Activated CD4-positive, alpha-beta memory T cell treated with anti-CD3 and anti-CD28 coated beads for 36 hours (primary cell): ENCODE results near the gene OPRD1. TPM values are rescaled to one million over a fixed set of nuclear protein-coding genes. Genes with fewer than 3 reads are reported as not detected.

Source experiments
- CTCF ChIA-PET: fragments of 350-600 bp; sonication (Branson Sonifier 250); formaldehyde crosslinking; loops from one replicate; lab custom pipeline; 2021; ENCODE audit warnings: antibody characterized with exemption, inconsistent platforms; lab: Charles Lee
- POLR2A ChIA-PET: fragments of 350-600 bp; sonication (Branson Sonifier 250); formaldehyde crosslinking; loops from one replicate; lab custom pipeline; 2021; ENCODE audit warnings: antibody characterized with exemption; lab: Charles Lee
- DNase-seq: peaks from one replicate; pipeline ENCODE4 v3.0.0-alpha.2; 2020
- H3K27ac Mint-ChIP-seq: one replicate; pipeline ENCODE4 v1.8.0; 2021; ENCODE audit warnings: mixed read lengths
- H3K27me3 Mint-ChIP-seq: one replicate; pipeline ENCODE4 v1.8.0; 2021; ENCODE audit warnings: mixed read lengths
- H3K36me3 Mint-ChIP-seq: one replicate; pipeline ENCODE4 v1.8.0; 2021; ENCODE audit warnings: mixed read lengths
- H3K4me1 Mint-ChIP-seq: one replicate; pipeline ENCODE4 v1.8.0; 2021; ENCODE audit warnings: low read depth, mixed read lengths
- H3K4me3 Mint-ChIP-seq: one replicate; pipeline ENCODE4 v1.8.0; 2021; ENCODE audit warnings: mild to moderate bottlenecking, mixed read lengths
- H3K9me3 Mint-ChIP-seq: one replicate; pipeline ENCODE4 v1.8.0; 2021; ENCODE audit warnings: mixed read lengths
- intact Hi-C: fragments of 100-400 bp; cut with micrococcal nuclease; formaldehyde crosslinking; loops from one replicate; pipeline ENCODE4 v1.15.1; 2023
- total RNA-seq, 2 experiments: library from RNA; stranded (reverse); gene quantifications; one replicate each; pipeline ENCODE4 v1.2.3, GENCODE V29; 2021

OPRD1 gene
- total RNA-seq, 2 experiments from 2014 or later, result not detected

DNA sequence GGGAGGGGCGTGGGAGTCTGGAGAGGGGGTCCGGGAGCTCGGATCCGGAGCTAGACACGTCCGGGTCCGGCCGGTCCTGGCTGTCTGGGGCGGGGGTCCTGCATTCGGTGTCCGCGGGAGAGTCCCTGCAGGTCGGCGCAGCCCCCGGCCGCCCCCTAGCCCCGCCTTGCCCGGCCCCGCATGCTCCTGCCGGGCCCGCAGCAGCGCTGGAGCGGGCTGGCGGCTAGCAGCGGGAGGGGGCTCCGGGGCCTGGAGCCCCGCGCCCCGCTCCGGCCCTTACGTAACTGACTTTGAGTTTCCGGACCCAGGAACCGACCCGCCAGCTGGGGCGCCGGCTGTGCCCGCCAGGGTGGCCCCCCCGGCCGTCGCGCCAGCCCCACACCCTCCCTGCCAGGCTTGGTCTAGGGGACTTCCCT lies 75.5 kb downstream of the OPRD1 start:
- DNase-seq, result peak; percentile 53
- Mint-ChIP-seq H3K9me3 (no peaks in the 10 kb centered on the region), H3K4me3 (peak overlapping the region; percentile 94), H3K27me3 (no peaks in the 10 kb centered on the region), H3K4me1 (peaks cover 47% of the 10 kb centered on the region), H3K27ac (peak overlapping the region; percentile 91), H3K36me3 (peaks cover 1% of the 10 kb centered on the region)
- POLR2A ChIA-PET, result no interaction called here
- CTCF ChIA-PET, result interaction anchor here (0.9 to 1.9 kb wide), 7 partner anchors 11 to 151 kb away, joined by 3 to 9 read pairs (median 4); partner anchors contain the start of genes EPB41 and YTHDF2
- intact Hi-C loops, result loop anchor here (2.0 to 5.0 kb wide), 3 partner anchors 40 to 380 kb away; partner anchors contain the start of genes GMEB1 and RCC1

GRCh38 chr1:28887835-28888682 lies 76.1 kb downstream of the OPRD1 start:
- Mint-ChIP-seq H3K4me1 (peaks cover 45% of the 10 kb centered on the region), H3K36me3 (peaks cover 1% of the 10 kb centered on the region), H3K27ac (peak overlapping the region; percentile 89), H3K4me3 (peak overlapping the region; percentile 94), H3K27me3 (no peaks in the 10 kb centered on the region), H3K9me3 (no peaks in the 10 kb centered on the region)
- intact Hi-C loops, result loop anchor here (2.0 to 5.0 kb wide), 3 partner anchors 39 to 381 kb away; partner anchors contain the start of genes GMEB1 and RCC1
- DNase-seq, result no peak
- ChIA-PET CTCF (interaction anchor here (0.9 to 1.9 kb wide), 7 partner anchors 11 to 152 kb away, joined by 3 to 9 read pairs (median 4); partner anchors contain the start of genes EPB41 and YTHDF2), POLR2A (interaction anchor here (0.9 kb wide), 1 partner anchor 26 kb away, joined by 5 read pairs; the partner anchor contains the start of gene EPB41)

GRCh38 chr1:28888915-28889314 lies 76.9 kb downstream of the OPRD1 start:
- Mint-ChIP-seq H3K4me1 (peaks cover 48% of the 10 kb centered on the region), H3K9me3 (no peaks in the 10 kb centered on the region), H3K4me3 (no peak overlapping the region), H3K27me3 (no peaks in the 10 kb centered on the region), H3K27ac (no peak overlapping the region), H3K36me3 (peaks cover 5% of the 10 kb centered on the region)
- ChIA-PET CTCF (interaction anchor here (1.0 to 1.9 kb wide), 5 partner anchors 12 to 314 kb away, joined by 3 to 9 read pairs (median 4); no protein-coding TSS in a partner anchor), POLR2A (interaction anchor here (1.5 kb wide), 1 partner anchor 25 kb away, joined by 4 read pairs; the partner anchor contains the start of gene EPB41)
- intact Hi-C loops, result loop anchor here (5.0 kb wide), 2 partner anchors 38 to 382 kb away; partner anchors contain the start of gene RCC1
- no peak for DNase-seq

- ChIA-PET POLR2A (interaction anchor here (1.5 kb wide), 1 partner anchor 25 kb away, joined by 4 read pairs; the partner anchor contains the start of gene EPB41), CTCF (interaction anchor here (1.0 to 1.2 kb wide), 3 partner anchors 123 to 313 kb away, joined by 3 to 7 read pairs (median 4); no protein-coding TSS in a partner anchor)
- no peak for DNase-seq
- Mint-ChIP-seq H3K9me3 (no peaks in the 10 kb centered on the region), H3K27ac (no peak overlapping the region), H3K36me3 (peaks cover 5% of the 10 kb centered on the region), H3K4me1 (peaks cover 46% of the 10 kb centered on the region), H3K4me3 (no peak overlapping the region), H3K27me3 (no peaks in the 10 kb centered on the region)
- intact Hi-C loops, result loop anchor here (5.0 kb wide), 2 partner anchors 38 to 382 kb away; partner anchors contain the start of gene RCC1
These were observed 77.4 kb downstream of the OPRD1 start for GRCh38 chr1:28889357-28889756.

GRCh38 chr1:28890435-28890834 lies 78.5 kb downstream of the OPRD1 start:
- ChIA-PET POLR2A (interaction anchor here (0.7 kb wide), 1 partner anchor 24 kb away, joined by 4 read pairs; the partner anchor contains the start of gene EPB41), CTCF (interaction anchor here (1.0 to 2.2 kb wide), 4 partner anchors 8 to 144 kb away, joined by 3 to 16 read pairs (median 4); no protein-coding TSS in a partner anchor)
- intact Hi-C loops, result no loop called here
- Mint-ChIP-seq H3K4me3 (no peak overlapping the region), H3K4me1 (peaks cover 41% of the 10 kb centered on the region), H3K36me3 (peaks cover 5% of the 10 kb centered on the region), H3K27me3 (no peaks in the 10 kb centered on the region), H3K27ac (no peak overlapping the region), H3K9me3 (no peaks in the 10 kb centered on the region)
- DNase-seq, result no peak

- Mint-ChIP-seq H3K27me3 (no peaks in the 10 kb centered on the region), H3K9me3 (no peaks in the 10 kb centered on the region), H3K4me1 (peaks cover 38% of the 10 kb centered on the region), H3K27ac (no peak overlapping the region), H3K36me3 (peaks cover 5% of the 10 kb centered on the region), H3K4me3 (no peak overlapping the region)
- DNase-seq, result no peak
- POLR2A ChIA-PET, result interaction anchor here (0.7 kb wide), 1 partner anchor 23 kb away, joined by 4 read pairs; the partner anchor contains the start of gene EPB41
- intact Hi-C loops, result no loop called here
- CTCF ChIA-PET, result interaction anchor here (1.0 to 2.2 kb wide), 4 partner anchors 9 to 143 kb away, joined by 3 to 16 read pairs (median 4); no protein-coding TSS in a partner anchor
These were observed 78.9 kb downstream of the OPRD1 start for GRCh38 chr1:28890836-28891235.

- DNase-seq, result no peak
- Mint-ChIP-seq H3K36me3 (peaks cover 5% of the 10 kb centered on the region), H3K27ac (no peak overlapping the region), H3K27me3 (no peaks in the 10 kb centered on the region), H3K9me3 (no peaks in the 10 kb centered on the region), H3K4me1 (peaks cover 35% of the 10 kb centered on the region), H3K4me3 (no peak overlapping the region)
- intact Hi-C loops, result no loop called here
- POLR2A ChIA-PET, result interaction anchor here (0.7 kb wide), 1 partner anchor 23 kb away, joined by 4 read pairs; the partner anchor contains the start of gene EPB41
- CTCF ChIA-PET, result interaction anchor here (1.0 to 2.2 kb wide), 4 partner anchors 9 to 143 kb away, joined by 3 to 16 read pairs (median 4); no protein-coding TSS in a partner anchor
These were observed 79.3 kb downstream of the OPRD1 start for GRCh38 chr1:28891256-28891655.

DNA sequence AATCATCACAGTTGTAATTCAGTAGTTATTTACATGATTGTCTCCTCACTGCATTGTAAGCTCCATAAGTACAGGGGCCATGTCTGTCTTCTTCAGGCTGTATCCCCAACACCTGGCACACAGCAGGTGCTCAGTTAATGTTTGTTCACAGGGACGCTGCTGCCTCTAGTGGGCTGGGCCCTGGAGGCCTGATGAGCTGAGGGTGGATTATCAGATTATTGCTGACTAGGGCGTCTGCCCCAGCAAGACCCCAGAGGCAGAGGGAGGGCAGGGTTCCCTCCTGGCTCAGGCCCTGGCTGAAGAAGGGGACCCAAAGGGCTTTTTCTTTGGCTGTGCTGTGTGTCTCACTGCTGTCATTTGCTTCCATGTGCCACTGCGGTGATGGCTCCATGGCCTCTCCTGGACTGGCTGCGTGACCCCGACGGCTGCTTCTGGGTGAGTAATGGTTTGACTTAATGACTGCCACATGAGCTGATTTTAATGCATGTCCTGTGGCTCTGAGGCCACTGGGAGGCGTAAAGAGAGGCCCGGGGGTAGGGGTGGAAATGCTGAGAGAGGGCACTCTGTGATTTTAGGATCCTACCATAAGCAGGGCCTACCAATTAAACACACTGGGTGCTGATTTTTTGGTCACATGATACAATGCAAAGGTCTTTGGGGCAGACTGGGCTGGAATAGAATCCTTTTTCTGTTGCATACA lies 81.6 kb downstream of the OPRD1 start:
- ChIA-PET CTCF (interaction anchor here (0.6 to 3.0 kb wide), 9 partner anchors 9 to 150 kb away, joined by 3 to 22 read pairs (median 4); partner anchors contain the start of gene EPB41), POLR2A (no interaction called here)
- no peak overlapping the region for H3K27ac Mint-ChIP-seq
- no peaks in the 10 kb centered on the region for H3K27me3 Mint-ChIP-seq
- H3K9me3 Mint-ChIP-seq, result no peaks in the 10 kb centered on the region
- H3K4me1 Mint-ChIP-seq, result peaks cover 36% of the 10 kb centered on the region
- intact Hi-C loops, result no loop called here
- H3K36me3 Mint-ChIP-seq, result peaks cover 5% of the 10 kb centered on the region
- no peak overlapping the region for H3K4me3 Mint-ChIP-seq
- peak; percentile 45 for DNase-seq

DNA sequence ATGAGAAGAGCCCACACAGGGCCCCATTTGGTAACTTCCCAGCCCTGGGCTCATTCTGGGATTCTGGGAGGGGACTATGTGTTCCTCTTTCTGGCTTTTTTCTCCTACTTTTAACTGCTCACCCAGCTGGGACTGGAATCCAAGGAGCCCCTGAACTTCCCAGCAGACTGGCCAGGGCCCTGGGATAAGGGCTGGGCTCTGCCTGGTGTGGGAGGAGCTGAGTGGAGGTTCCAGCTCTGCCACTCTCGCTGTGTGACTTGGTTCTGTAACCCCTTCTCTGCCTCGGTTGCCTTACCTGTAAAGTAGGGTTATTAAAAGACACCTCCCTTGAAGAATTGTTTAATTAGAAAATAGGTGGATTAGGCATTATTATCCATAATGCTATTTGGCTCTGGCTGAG lies 82.8 kb downstream of the OPRD1 start:
- intact Hi-C loops, result no loop called here
- Mint-ChIP-seq H3K36me3 (peaks cover 4% of the 10 kb centered on the region), H3K27me3 (no peaks in the 10 kb centered on the region), H3K4me1 (peaks cover 31% of the 10 kb centered on the region), H3K27ac (no peak overlapping the region), H3K9me3 (no peaks in the 10 kb centered on the region), H3K4me3 (no peak overlapping the region)
- no peak for DNase-seq
- POLR2A ChIA-PET, result no interaction called here
- CTCF ChIA-PET, result interaction anchor here (1.6 to 3.0 kb wide), 2 partner anchors 136 to 139 kb away, joined by 7 to 22 read pairs; no protein-coding TSS in a partner anchor

DNA sequence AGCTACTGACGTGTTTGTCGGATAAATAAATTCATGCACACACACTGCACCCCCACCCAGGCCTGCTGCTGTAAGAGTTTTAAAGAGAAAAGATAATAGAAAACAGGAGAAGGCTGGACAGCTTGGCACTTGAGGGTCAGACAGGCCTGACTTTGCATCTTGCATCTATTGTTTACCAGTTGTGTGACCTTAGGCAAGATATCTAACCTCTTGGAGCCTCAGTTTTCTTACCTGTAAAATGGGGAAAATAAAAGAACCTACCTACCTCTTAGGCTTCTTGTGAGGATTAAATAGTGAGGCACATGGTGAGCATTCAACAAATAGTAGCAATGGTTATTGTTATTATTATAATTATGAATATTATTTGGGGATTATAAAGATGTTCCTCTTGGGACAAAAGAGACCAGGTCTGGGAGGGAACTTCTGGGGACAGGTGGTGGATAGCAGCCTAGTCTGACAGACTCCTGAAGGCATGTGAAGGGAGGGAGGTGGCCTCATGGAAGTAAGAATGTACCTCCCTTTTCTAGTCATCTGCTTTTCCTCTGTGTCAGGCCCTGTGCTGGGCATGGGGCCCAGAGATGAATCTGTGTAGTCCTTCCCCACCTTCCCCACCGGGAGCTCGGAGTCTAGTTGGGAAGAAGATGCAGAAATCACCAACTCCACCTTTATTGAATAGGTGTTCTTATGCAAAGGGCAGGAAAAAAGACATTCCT lies 84.1 kb downstream of the OPRD1 start:
- peaks cover 4% of the 10 kb centered on the region for H3K36me3 Mint-ChIP-seq
- H3K9me3 Mint-ChIP-seq, result no peaks in the 10 kb centered on the region
- intact Hi-C loops, result no loop called here
- no peaks in the 10 kb centered on the region for H3K27me3 Mint-ChIP-seq
- peaks cover 31% of the 10 kb centered on the region for H3K4me1 Mint-ChIP-seq
- no peak overlapping the region for H3K27ac Mint-ChIP-seq
- POLR2A ChIA-PET, result no interaction called here
- CTCF ChIA-PET, result no interaction called here
- H3K4me3 Mint-ChIP-seq, result no peak overlapping the region
- DNase-seq, result no peak

DNA sequence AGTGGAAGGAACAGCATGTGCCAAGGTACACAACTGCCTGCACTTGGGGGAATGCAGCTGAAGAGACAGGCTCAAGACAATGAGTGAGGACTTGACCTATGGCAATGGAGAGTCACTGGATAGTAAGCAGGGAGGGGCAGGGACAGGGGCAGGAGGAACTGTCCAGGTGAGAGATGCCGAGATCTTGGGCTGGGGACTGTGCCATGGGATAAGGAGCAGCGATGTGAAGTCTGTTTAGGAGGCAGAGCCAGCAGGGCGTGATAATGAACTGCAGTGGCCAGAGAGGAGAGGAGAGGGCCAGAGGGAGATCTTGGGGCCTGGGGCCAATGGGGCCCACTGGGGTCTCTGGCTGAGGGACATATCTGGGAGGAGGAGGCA lies 84.6 kb downstream of the OPRD1 start:
- Mint-ChIP-seq H3K4me1 (peaks cover 31% of the 10 kb centered on the region), H3K27me3 (no peaks in the 10 kb centered on the region), H3K4me3 (no peak overlapping the region), H3K9me3 (no peaks in the 10 kb centered on the region), H3K36me3 (peaks cover 4% of the 10 kb centered on the region), H3K27ac (no peak overlapping the region)
- POLR2A ChIA-PET, result no interaction called here
- no peak for DNase-seq
- CTCF ChIA-PET, result no interaction called here
- intact Hi-C loops, result no loop called here
